ENCODE measurements around the gene C3orf20.

Gene C3orf20

DNA sequence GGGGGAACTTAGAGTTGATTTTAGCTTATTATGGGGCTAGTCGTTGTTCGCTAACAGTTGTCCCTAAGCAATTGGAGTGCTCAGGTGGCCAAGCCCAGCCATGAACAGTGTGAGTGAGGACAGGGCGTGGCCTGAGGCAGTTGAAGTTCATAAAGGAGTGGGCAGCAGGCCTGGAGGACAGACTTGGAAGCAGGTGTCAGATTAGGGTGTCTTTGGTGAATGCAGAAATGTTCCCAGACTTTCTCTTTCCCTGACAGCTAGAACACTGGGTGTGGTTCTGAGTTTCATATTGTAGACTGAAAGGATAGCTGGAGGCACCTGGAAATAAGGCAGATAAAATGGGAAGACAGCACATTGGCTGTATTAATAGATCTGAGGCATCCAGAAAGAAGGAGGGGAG is 84.0 kb downstream of the C3orf20 start:
- DNase-seq (ENCODE audit: low read depth), result no peak

DNA sequence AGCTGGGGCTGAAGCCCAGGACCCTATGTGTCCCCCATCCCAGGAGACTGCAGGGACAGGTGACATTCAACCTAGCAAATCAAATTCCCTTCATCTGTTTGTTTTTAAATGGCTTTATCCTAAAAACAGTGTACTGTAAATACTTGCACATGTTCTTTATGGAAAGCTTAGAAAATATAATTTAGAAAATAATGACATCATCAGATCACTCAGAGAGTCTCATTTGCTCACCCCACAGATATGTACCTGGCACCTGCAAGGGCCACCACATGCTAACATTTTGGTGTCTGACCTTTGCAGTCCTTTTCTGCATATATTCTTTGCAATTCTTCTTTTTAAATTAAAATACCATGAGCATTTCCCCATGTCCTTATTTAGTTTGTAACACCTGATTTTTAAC is 85.2 kb downstream of the C3orf20 start:
- no peak for DNase-seq (ENCODE audit: low read depth)

- DNase-seq (ENCODE audit: low read depth), result no peak
These were observed 86.3 kb downstream of the C3orf20 start for GRCh38 chr3:14761121-14761672.

DNA sequence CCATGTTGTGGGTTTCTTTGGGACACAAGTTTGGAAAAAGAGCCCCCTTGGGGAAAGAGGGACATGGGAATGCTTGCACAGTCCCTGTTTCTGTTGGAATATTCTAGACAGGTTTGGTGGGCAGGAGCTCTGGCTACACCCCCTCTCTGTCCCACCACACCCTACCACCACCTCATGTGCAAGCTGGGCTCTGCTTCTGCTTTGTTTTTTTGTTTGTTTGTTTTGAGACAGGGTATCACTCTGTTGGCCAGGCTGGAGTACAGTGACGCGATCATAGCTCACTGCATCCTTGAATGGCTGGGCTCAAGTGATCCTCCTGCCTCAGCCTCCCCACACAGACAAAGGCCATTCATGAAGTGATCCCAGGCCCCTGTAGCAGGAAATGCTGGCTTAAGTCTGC is 86.9 kb downstream of the C3orf20 start:
- no peak for DNase-seq (ENCODE audit: low read depth)

DNA sequence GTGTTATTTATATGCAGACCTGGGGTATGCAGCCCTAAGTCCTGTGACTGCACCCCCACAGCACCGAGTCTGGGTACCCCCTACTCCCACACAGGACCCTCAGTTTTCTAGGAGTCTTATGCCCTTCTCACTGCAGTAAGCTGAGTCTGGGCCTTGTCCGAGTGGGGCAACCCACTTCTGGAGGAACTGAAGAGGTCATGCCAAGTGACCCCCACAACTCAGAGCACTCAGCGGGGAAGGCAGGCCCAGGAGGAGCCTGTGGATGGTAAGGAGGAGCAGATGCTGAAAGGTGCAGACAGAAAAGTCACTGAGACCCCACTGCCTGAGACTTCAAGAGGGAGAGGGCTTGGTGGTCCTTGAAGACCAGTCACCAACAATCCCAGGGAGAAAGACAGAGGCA is 87.8 kb downstream of the C3orf20 start:
- DNase-seq (ENCODE audit: low read depth), result no peak

DNA sequence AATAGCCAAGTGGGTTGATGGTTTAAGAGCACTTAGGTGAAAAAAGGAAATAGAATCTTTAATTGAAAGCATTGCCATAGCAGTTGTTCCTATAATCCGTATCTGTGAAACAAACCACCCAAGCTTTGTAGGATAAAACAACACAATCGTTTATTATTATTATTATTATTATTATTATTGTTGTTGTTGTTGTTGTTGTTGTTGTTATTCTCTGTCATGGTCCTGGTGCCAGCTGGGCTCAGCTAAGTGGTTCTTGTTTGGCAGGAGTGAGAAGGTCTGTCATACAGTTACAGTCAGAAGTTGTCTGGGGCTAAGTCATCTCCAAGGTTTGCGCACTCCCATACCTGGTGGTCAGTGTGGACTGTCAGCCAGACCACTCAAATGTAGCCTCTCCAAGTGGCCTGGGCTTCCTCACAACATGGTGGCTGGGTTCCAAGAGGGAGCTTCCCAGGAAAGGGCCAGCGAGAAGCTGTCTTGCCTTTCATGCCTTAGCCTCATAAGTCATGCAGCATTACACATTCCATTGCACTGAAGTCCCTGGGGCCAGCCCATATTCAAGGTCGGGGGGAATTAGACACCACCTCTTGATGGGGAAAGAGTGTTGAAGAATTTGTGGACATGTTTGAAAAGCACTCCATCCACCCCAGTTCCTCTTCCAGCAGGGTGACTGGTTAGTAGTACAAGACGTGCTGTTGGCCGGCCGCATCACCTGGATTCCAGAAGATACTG is 89.6 kb downstream of the C3orf20 start:
- DNase-seq (ENCODE audit: low read depth), result no peak

DNA sequence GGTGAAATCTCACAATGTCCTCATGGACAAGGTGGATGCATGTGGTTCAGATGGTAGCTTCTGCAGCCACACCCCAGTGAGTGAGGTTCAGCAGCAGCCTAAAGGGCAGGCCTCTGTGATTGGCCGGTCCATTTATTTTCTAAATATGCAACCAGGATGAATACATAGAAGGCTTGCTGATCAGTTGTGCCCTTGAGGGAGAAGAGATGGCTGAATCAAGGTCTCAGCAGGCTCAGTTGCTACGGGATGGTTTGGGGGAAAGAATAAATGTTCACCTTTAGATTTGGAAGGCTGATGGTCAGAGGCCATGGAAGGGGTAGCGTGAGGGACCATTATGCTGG is 90.1 kb downstream of the C3orf20 start:
- DNase-seq (ENCODE audit: low read depth), result no peak

- no peak for DNase-seq (ENCODE audit: low read depth)
These were observed 90.9 kb downstream of the C3orf20 start for GRCh38 chr3:14765576-14766427.

DNA sequence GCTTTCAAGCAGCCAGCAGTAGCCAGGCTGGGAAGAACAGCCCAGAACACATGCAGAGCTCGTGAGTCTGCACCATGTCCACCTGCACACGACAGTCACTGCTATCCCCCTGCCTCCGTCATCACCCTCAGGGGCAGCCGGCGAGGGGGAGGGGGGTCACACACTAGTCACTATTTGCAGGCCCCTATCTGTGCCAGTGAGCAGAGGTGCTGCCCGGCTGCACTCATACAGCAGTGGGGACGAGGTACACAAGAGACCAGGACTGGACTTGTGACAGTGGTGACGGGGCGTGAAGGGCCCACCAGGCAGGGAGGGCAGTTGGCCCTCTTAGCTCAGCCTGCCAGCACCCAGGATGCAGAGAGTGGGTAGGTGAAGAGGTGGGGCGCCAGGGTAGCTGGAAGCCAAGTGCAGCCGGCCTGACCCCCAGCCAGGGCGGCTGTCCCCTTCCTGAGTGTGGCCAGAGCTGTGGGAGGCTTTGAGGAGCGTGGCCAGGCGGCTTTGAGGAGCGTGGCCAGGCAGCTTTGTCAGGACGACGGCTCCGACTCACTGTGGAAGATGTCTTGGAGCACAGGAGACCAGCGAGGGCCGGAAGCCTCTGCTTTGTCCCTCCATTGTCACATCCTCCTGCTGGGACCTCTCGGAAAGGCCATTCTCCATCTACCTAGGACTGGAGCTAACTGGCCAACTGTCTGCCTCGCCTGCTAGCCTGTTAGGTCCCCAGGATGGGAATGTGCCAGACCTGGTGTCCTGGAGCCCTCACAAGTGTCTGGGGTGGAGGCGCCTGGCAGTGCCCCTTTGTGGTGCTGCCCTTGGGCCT is 91.7 kb downstream of the C3orf20 start:
- no peak for DNase-seq (ENCODE audit: low read depth)

DNA sequence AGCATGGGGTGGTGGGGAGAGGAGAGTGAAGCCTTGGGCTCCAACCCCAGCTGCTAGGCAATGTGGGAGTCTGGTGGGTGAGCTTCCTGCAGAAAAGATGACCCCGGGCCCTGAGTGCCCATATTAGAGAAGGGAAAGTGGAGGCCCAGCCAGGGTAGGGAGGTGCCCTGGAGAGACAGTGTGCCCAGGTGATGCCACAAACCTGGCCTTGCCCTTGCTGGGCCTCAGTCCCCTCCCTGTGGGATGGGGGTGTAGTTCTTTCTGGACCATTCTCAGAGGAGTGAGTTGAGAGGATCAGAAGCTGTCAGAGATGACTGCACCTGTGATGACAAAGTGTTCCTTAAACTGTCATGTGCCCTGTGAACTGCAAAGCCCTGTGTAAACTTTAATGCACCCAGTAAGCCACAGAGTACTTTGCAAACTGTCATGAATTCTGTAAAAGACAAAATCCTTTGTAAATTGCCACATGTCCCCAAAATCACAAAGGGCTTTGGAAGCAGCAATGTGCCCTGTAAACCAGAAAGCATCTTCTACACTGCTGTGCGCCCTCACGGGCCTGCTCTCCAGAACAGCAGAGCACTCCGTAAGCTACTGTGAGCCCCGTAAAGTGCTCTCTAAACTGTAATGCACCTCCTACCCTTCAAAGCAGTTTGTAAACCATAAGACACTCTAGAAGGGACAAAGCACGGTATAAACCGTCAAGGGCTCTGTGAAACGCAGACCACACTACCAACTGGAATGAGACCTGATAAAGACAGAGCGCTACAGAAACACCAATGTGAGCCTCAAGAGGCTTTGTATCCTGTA is 92.5 kb downstream of the C3orf20 start:
- DNase-seq (ENCODE audit: low read depth), result no peak

- DNase-seq (ENCODE audit: low read depth), result no peak
These were observed 93.3 kb downstream of the C3orf20 start for GRCh38 chr3:14768182-14768790.

GRCh38 chr3:14768881-14769280 is 93.9 kb downstream of the C3orf20 start:
- DNase-seq (ENCODE audit: low read depth), result no peak

- no peak for DNase-seq (ENCODE audit: low read depth)
These were observed 94.8 kb downstream of the C3orf20 start for GRCh38 chr3:14769544-14770325.

DNA sequence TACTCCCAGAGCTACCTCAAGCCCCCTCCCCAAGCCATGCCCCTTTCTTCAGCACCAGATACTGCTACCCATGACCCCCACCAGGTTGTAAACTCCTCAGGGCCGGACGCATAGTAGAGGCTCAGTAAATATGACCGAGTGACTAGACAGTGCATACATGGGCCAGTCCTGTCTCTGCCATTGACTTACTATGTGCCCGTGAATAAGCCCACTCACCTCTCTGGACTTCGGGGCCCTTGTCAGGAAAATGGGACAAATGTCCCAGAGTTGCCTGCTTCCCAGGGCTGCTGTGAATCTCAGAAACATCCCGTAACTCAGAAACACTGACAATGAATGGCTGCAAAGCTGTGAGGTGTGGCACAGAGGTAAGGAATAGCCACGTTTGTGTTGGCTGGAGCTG is 95.7 kb downstream of the C3orf20 start:
- no peak for DNase-seq (ENCODE audit: low read depth)

GRCh38 chr3:14771593-14772497 is 96.9 kb downstream of the C3orf20 start:
- no peak for DNase-seq (ENCODE audit: low read depth)

- no peak for DNase-seq (ENCODE audit: low read depth)
These were observed 97.7 kb downstream of the C3orf20 start for GRCh38 chr3:14772533-14773138.

GRCh38 chr3:14773281-14773680 is 98.3 kb downstream of the C3orf20 start:
- DNase-seq (ENCODE audit: low read depth), result no peak

DNA sequence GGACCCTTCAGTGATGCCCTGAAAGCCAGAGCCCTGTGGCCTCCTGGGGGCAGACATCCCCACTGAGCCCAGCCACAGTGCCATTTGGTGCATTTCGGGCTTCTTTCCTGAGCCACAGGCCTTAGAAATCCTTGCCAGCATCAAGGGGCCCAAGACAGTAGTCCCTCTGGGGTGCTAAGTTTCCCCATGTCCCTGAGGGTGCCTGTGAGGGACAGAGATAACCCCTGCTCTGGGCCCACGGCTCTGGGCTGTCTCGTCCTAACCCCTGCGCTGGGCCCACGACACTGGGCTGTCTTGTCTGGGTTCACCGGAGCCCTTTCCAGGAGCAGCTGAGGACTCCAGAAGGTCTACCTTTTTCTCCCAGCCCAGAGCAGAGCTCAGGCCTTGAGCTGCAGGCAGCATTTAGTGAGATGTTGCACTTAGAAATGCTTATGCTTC is 98.8 kb downstream of the C3orf20 start:
- no peak for DNase-seq (ENCODE audit: low read depth)

DNA sequence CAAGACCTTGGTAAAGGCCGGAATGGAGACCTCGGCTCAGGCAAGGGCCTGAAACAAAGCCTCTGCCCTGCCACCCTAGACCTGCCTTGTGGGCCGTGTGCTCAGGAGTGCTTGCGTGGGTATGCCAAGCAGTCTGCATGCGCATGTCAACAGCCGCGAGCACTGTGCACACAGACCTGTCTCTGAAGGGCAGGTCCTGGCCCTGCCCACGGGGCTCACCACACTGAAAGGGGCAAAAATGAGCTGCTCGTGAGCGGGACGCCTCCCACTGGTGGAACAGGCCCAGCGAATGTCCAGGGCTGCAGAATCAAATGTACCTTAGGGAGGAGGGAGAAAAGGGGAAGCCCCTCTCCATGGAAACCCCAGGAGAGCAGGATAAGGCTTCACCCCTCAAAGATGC is 99.5 kb downstream of the C3orf20 start:
- DNase-seq (ENCODE audit: low read depth), result no peak
